Brain microvascular endothelial cell (primary cell): ENCODE results near the gene SLC10A7.
"Not testable (repeated sequence)": the region's sequence is repeated elsewhere in the genome, so short reads cannot be mapped to it uniquely, and the experiment has no call there.

ENCODE experiments used
- DNase-seq: peaks from one replicate; pipeline ENCODE4 v3.0.0-alpha.2; 2020
- H3K27ac ChIP-seq: fragments of 250-450 bp; sonication (Bioruptor Pico); 2 replicates; pipeline ENCODE4 v1.5.1; 2020; ENCODE audit warnings: mild to moderate bottlenecking, moderate library complexity
- H3K27me3 ChIP-seq: fragments of 250-450 bp; sonication (Bioruptor Pico); replicated peaks from 2 replicates; pipeline ENCODE4 v1.5.1; 2020; ENCODE audit warnings: mild to moderate bottlenecking
- H3K36me3 ChIP-seq: fragments of 250-450 bp; sonication (Bioruptor Pico); replicated peaks from 2 replicates; pipeline ENCODE4 v1.5.1; 2020; ENCODE audit warnings: mild to moderate bottlenecking
- H3K4me3 ChIP-seq: 2 replicates; pipeline ENCODE4 v1.5.1; 2011; ENCODE audit warnings: low read depth, mild to moderate bottlenecking, control low read depth, low read length, moderate library complexity
- in situ Hi-C: cut with HindIII; loops from 2 replicates; pipeline ENCODE4 v1.10.0; 2017; ENCODE audit warnings: low sequenced_read_pairs, low pct_ligation_motif_present
- TF ChIP-seq, protein P1 (sequence below): IDR thresholded peaks from 2 replicates; pipeline ENCODE4 v1.5.1; 2011; ENCODE audit warnings: low read depth, mild to moderate bottlenecking, moderate library complexity, low read length, control low read depth, inconsistent platforms; ENCODE audit errors: missing control alignments

Gene SLC10A7

DNA sequence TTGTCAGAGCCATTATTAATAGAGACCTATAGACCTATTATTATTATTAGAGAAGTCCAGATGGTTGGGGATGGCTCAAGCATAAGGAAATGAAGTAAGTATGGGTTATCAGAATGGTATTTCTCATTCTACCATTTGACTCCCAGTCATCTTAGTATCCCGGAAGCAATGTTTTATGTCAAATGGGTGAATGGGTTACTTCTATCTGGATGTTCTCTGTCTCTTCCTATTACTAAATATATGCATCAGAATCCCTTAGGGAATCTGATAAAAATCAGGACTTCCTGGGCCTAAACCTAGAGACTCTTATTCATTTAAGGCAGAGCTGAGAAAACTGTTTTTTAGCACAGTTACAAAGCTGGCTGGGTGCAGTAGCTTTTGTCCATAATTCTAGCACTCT lies 149.9 kb downstream of the SLC10A7 start:
- no peak for DNase-seq
- no peaks in the 10 kb centered on the region for H3K27me3 ChIP-seq
- TF ChIP-seq, protein P1, sequence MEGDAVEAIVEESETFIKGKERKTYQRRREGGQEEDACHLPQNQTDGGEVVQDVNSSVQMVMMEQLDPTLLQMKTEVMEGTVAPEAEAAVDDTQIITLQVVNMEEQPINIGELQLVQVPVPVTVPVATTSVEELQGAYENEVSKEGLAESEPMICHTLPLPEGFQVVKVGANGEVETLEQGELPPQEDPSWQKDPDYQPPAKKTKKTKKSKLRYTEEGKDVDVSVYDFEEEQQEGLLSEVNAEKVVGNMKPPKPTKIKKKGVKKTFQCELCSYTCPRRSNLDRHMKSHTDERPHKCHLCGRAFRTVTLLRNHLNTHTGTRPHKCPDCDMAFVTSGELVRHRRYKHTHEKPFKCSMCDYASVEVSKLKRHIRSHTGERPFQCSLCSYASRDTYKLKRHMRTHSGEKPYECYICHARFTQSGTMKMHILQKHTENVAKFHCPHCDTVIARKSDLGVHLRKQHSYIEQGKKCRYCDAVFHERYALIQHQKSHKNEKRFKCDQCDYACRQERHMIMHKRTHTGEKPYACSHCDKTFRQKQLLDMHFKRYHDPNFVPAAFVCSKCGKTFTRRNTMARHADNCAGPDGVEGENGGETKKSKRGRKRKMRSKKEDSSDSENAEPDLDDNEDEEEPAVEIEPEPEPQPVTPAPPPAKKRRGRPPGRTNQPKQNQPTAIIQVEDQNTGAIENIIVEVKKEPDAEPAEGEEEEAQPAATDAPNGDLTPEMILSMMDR, result no peak
- H3K36me3 ChIP-seq, result no peaks in the 10 kb centered on the region
- H3K27ac ChIP-seq, result peak overlapping the region; percentile 6
- in situ Hi-C loops, result no loop called here
- no peak overlapping the region for H3K4me3 ChIP-seq

DNA sequence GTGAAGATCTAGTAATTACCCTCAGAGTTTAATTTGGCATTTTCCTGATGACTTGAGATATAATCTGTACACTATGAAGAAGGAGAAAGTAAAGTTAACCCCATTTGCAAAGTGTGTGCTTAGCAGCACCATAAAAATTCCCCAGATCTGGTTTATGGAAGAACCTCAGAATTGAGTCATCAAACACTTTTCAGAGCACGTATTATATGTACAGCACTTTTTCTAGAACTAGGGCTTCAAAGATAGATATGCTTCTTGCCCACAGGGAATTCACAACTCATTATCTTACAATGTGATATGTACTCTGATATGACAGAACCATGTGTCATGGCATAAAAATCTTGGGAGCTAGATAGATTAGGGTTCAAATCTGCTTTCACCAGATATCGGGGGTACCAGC lies 150.9 kb downstream of the SLC10A7 start:
- no peaks in the 10 kb centered on the region for H3K36me3 ChIP-seq
- in situ Hi-C loops, result no loop called here
- no peaks in the 10 kb centered on the region for H3K27me3 ChIP-seq
- TF ChIP-seq, protein P1, result no peak
- peak; percentile 48 for DNase-seq
- peak overlapping the region; percentile 15 for H3K27ac ChIP-seq
- no peak overlapping the region for H3K4me3 ChIP-seq

DNA sequence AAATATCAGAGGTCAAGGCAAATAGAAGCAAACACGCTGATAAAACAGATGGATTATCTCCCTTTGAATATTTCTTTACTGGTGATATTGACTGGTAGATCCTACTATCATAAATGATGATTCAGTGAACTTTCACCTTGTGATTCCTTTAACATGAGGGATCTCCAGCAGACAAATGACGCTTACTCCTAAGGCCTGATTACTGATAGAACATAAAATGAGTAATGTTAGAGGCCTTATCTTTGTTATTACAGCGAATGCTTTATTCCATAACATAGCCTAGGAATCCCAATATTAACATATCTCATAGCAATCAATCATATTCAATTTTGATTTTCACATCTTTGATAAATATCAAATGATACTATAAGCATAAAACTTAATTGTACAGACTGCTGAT lies 152.3 kb downstream of the SLC10A7 start:
- Histone ChIP-seq H3K27me3 (no peaks in the 10 kb centered on the region), H3K27ac (peak overlapping the region; percentile 2), H3K36me3 (no peaks in the 10 kb centered on the region), H3K4me3 (no peak overlapping the region)
- peak; percentile 42 for DNase-seq
- in situ Hi-C loops, result no loop called here
- TF ChIP-seq, protein P1, result no peak

DNA sequence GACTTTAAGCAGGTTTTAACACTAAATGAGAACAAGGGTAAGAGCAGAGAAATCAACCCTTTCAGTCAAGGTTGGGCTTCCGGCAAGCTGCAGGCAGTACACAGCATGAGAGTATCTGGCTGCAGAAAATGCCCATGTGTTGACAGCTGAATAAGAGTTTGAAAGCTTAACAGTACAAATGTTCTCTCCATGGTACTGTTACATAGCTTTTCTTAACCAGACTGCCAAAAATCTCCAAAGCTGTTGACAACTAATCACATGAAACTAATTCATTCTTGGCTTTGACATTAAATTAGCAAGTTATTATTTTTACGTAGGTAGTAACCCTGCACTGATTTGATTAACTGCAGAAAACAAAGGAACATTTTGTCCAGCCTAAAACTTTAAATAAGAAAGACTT lies 153.5 kb downstream of the SLC10A7 start:
- in situ Hi-C loops, result no loop called here
- no peaks in the 10 kb centered on the region for H3K36me3 ChIP-seq
- H3K4me3 ChIP-seq, result no peak overlapping the region
- DNase-seq, result no peak
- TF ChIP-seq, protein P1, result no peak
- H3K27me3 ChIP-seq, result no peaks in the 10 kb centered on the region
- no peak overlapping the region for H3K27ac ChIP-seq

DNA sequence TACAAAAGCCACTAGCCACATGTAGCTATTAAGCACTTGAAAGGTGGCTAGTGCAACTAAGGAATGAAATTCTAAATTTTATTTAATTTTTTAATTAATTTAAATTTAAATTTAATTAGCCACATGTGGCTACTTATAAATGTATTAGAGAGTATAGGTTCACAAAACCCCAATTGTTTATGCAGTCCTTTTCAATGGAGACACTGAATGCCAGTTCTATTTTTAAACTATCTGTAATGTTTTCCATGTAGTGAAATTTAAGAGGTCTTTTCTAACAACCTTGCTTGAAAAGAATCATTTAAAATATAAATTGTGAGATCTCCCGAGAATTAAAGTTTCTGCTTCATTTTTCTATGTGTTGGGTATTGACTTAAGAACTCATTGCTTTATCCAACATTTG lies 154.4 kb downstream of the SLC10A7 start:
- no peaks in the 10 kb centered on the region for H3K36me3 ChIP-seq
- in situ Hi-C loops, result no loop called here
- TF ChIP-seq, protein P1, result no peak

DNA sequence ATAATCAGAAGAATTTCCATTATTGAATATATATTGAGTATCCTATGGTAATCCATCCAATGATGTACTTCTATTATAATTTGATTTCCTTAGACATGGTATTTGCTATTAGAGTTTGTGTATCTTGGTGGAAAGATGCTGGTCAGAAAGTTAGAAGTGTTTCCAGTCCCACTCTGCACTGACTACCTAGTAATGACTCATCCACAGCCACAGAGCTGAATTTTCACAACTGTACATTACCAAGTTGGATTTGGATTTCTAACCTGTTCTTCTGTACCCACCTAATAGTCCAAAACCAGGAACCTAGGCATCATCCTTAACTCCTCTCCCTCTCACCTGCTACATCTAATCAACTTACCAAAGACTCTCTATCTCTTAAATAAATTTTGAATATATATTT lies 162.0 kb downstream of the SLC10A7 start:
- TF ChIP-seq, protein P1, result no peak
- Histone ChIP-seq H3K36me3 (no peaks in the 10 kb centered on the region), H3K4me3 (no peak overlapping the region), H3K27ac (no peak overlapping the region), H3K27me3 (no peaks in the 10 kb centered on the region)
- in situ Hi-C loops, result no loop called here
- DNase-seq, result no peak

More for the DNA sequence above, 154.4 kb downstream of the SLC10A7 start:
- Histone ChIP-seq H3K4me3 (no peak overlapping the region), H3K27me3 (no peaks in the 10 kb centered on the region), H3K27ac (no peak overlapping the region)
- DNase-seq, result no peak

DNA sequence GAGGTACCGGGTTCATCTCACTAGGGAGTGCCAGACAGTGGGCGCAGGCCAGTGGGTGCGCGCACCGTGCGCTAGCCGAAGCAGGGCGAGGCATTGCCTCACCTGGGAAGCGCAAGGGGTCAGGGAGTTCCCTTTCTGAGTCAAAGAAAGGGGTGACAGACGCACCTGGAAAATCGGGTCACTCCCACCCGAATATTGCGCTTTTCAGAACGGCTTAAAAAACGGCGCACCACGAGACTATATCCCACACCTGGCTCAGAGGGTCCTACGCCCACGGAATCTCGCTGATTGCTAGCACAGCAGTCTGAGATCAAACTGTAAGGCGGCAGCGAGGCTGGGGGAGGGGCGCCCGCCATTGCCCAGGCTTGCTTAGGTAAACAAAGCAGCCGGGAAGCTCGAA lies 171.6 kb downstream of the SLC10A7 start:
- H3K4me3 ChIP-seq, H3K27me3 ChIP-seq, DNase-seq, H3K36me3 ChIP-seq, in situ Hi-C loops, H3K27ac ChIP-seq: not testable (repeated sequence)
